HCT116 (cell line): Measurements from ENCODE around the gene UCN2. TPM values are rescaled to one million over a fixed set of nuclear protein-coding genes. Genes with fewer than 3 reads are reported as not detected.
"Not testable (repeated sequence)": the region's sequence is repeated elsewhere in the genome, so short reads cannot be mapped to it uniquely, and the experiment has no call there.

ENCODE experiments used
- ATAC-seq: fragments of 200-7000 bp; cut with Tn5 transposase; 2 replicates; pipeline ENCODE4 v1.9.1; 2020; ENCODE audit warnings: mild to moderate bottlenecking, moderate library complexity
- BruUV-seq: library from RNA; stranded (reverse); fragments of 400-500 nt; replicated peaks from 2 replicates; lab custom pipeline; 2021; lab: Mats Ljungman, UMichigan
- CTCF ChIA-PET: fragments of 300-600 bp; sonication (Branson Sonifier 250); formaldehyde crosslinking; loops from one replicate; lab custom pipeline; 2021; ENCODE audit warnings: antibody characterized with exemption; lab: Charles Lee
- POLR2A ChIA-PET: fragments of 300-600, 350-600 bp; sonication (Branson Sonifier 250); formaldehyde crosslinking; loops from one replicate; lab custom pipeline; 2021; ENCODE audit warnings: antibody characterized with exemption; lab: Charles Lee
- RAD21 ChIA-PET, 2 experiments: fragments of 300-600 bp; sonication (Branson Sonifier 250); formaldehyde crosslinking; loops; one replicate each; lab custom pipeline; 2023; ENCODE audit warnings: low total read pairs in 2 of 2; ENCODE audit not compliant: uncharacterized antibody in 2 of 2, unreplicated experiment in 2 of 2, low non-redundant PET in 1 of 2; lab: Charles Lee
- DNase-seq: peaks from one replicate; pipeline ENCODE4 v3.0.0-alpha.2; 2010; ENCODE audit warnings: low read depth, low spot score
- H2AFZ ChIP-seq: fragments of 200-600 bp; shearing (Covaris generic), sonication (generic); 2 replicates; pipeline ENCODE4 v1.6.1; 2017; ENCODE audit warnings: low read depth, mixed run types, mixed read lengths, antibody characterized with exemption, low read length; ENCODE audit not compliant: poor library complexity, severe bottlenecking
- H3K27ac ChIP-seq: 2 replicates; pipeline ENCODE4 v1.5.1; 2012; ENCODE audit warnings: low read depth, low read length
- H3K27me3 ChIP-seq: fragments of 200-600 bp; sonication (generic); 2 replicates; pipeline ENCODE4 v1.6.1; 2016; ENCODE audit warnings: mixed run types, low read length, mixed read lengths; ENCODE audit not compliant: insufficient read depth
- H3K36me3 ChIP-seq, 2 experiments: fragments of 200-500 bp in 1 of 2; fragments of 200-600 bp in 1 of 2; sonication (Bioruptor generic) in 1 of 2; sonication (generic) in 1 of 2; 2 replicates each; pipeline versions ENCODE4 v1.5.1 to v1.6.1; 2014 to 2016; ENCODE audit warnings: low read length in 2 of 2, inconsistent platforms in 1 of 2, mixed read lengths in 1 of 2, mixed run types in 1 of 2; ENCODE audit not compliant: insufficient read depth in 2 of 2, control insufficient read depth in 1 of 2
- H3K4me1 ChIP-seq, 2 experiments: fragments of 200-600 bp in 1 of 2; sonication (generic) in 1 of 2; 2 replicates each; pipeline versions ENCODE4 v1.5.1 to v1.6.1; 2012 to 2017; ENCODE audit warnings: low read length in 2 of 2, inconsistent platforms in 1 of 2, mild to moderate bottlenecking in 1 of 2, mixed read lengths in 1 of 2, mixed run types in 1 of 2, moderate library complexity in 1 of 2; ENCODE audit not compliant: insufficient read depth in 2 of 2, control insufficient read depth in 1 of 2
- H3K4me2 ChIP-seq: fragments of 200-600 bp; sonication (generic); 2 replicates; pipeline ENCODE4 v1.6.1; 2017; ENCODE audit warnings: mixed run types, low read length, mixed read lengths
- H3K4me3 ChIP-seq, 2 experiments: fragments of 200-600 bp in 1 of 2; sonication (generic) in 1 of 2; replicated peaks in 1 of 2; 2 replicates each; pipeline ENCODE4 v1.5.1; 2011 to 2016; ENCODE audit warnings: low read length in 2 of 2, control low read depth in 1 of 2, low read depth in 1 of 2, mild to moderate bottlenecking in 1 of 2, mixed read lengths in 1 of 2, mixed run types in 1 of 2
- H3K79me2 ChIP-seq: fragments of 200-600 bp; sonication (generic); 2 replicates; pipeline ENCODE4 v1.6.1; 2017; ENCODE audit warnings: mild to moderate bottlenecking, mixed run types, low read length, moderate library complexity, mixed read lengths; ENCODE audit not compliant: insufficient read depth
- H3K9ac ChIP-seq: fragments of 200-600 bp; sonication (generic); 2 replicates; pipeline ENCODE4 v1.6.1; 2016; ENCODE audit warnings: low read length, mixed read lengths
- H3K9me2 ChIP-seq: fragments of 200-600 bp; sonication (generic), shearing (Covaris generic); 2 replicates; pipeline ENCODE4 v1.6.1; 2017; ENCODE audit warnings: mixed run types, mild to moderate bottlenecking, moderate library complexity; ENCODE audit not compliant: insufficient read depth
- H3K9me3 ChIP-seq, 2 experiments: fragments of 200-500 bp in 1 of 2; fragments of 200-600 bp in 1 of 2; sonication (Bioruptor generic) in 1 of 2; sonication (generic) in 1 of 2; 2 replicates each; pipeline ENCODE4 v1.6.1; 2014 to 2017; ENCODE audit warnings: low read length in 2 of 2, mixed read lengths in 2 of 2, inconsistent platforms in 1 of 2, low read depth in 1 of 2, mild to moderate bottlenecking in 1 of 2, mixed run types in 1 of 2, moderate library complexity in 1 of 2; ENCODE audit not compliant: control insufficient read depth in 1 of 2, insufficient read depth in 1 of 2
- H4K20me1 ChIP-seq: fragments of 200-600 bp; sonication (generic), shearing (Covaris generic); 2 replicates; pipeline ENCODE4 v1.6.1; 2017; ENCODE audit warnings: mixed run types, mild to moderate bottlenecking, moderate library complexity; ENCODE audit not compliant: insufficient read depth
- CEBPB ChIP-seq: IDR thresholded peaks from 2 replicates; pipeline ENCODE4 v1.6.1; 2012; ENCODE audit warnings: low read depth
- ELF1 ChIP-seq: IDR thresholded peaks from 2 replicates; pipeline ENCODE4 v1.6.1; 2012; ENCODE audit warnings: low read depth, borderline replicate concordance
- EZH2phosphoT487 ChIP-seq: fragments of 200-600 bp; IDR thresholded peaks from 2 replicates; pipeline ENCODE4 v1.6.1; 2018; ENCODE audit warnings: antibody characterized with exemption, borderline replicate concordance
- FOSL1 ChIP-seq: IDR thresholded peaks from 2 replicates; pipeline ENCODE4 v1.6.1; 2012; ENCODE audit warnings: low read depth
- POLR2A ChIP-seq: IDR thresholded peaks from 2 replicates; pipeline ENCODE4 v1.7.0; 2011; ENCODE audit warnings: borderline replicate concordance; ENCODE audit not compliant: insufficient read depth, insufficient read length; ENCODE audit errors: extremely low read depth
- SIN3A ChIP-seq: IDR thresholded peaks from 2 replicates; pipeline ENCODE4 v1.6.1; 2012; ENCODE audit warnings: low read depth
- SRF ChIP-seq: IDR thresholded peaks from 2 replicates; pipeline ENCODE4 v1.6.1; 2012; ENCODE audit warnings: low read depth
- TCF7L2 ChIP-seq: IDR thresholded peaks from 2 replicates; pipeline ENCODE4 v1.7.0; 2011; ENCODE audit warnings: borderline replicate concordance, inconsistent platforms; ENCODE audit not compliant: insufficient read depth, insufficient read length; ENCODE audit errors: extremely low read depth
- YY1 ChIP-seq: IDR thresholded peaks from 2 replicates; pipeline ENCODE4 v1.6.1; 2011; ENCODE audit warnings: low read length, low read depth, moderate library complexity, mild to moderate bottlenecking; ENCODE audit not compliant: insufficient replicate concordance; ENCODE audit errors: extremely low read depth
- ZNF274 ChIP-seq: fragments of 200-500 bp; sonication (Bioruptor generic); IDR thresholded peaks from 2 replicates; pipeline ENCODE4 v1.6.1; 2014; ENCODE audit warnings: mild to moderate bottlenecking, low read depth, low read length, inconsistent platforms
- intact Hi-C: fragments of 100-400 bp; cut with micrococcal nuclease; formaldehyde crosslinking; loops from 2 replicates; pipeline ENCODE4 v1.10.0; 2022
- total RNA-seq: library from RNA; stranded (reverse); gene quantifications from one replicate; pipeline ENCODE4 v1.2.1, GENCODE V29; 2021; ENCODE audit not compliant: unreplicated experiment
- TF ChIP-seq, protein P1 (sequence below), 3 experiments: fragments of 200-600 bp in 1 of 3; sonication (generic) in 1 of 3; IDR thresholded peaks in 2 of 3; conservative IDR thresholded peaks in 1 of 3; 2 replicates each; pipeline ENCODE4 v1.5.1; 2012 to 2017; ENCODE audit warnings: low read depth in 2 of 3, low read length in 2 of 3, antibody characterized with exemption in 1 of 3, borderline replicate concordance in 1 of 3, control low read depth in 1 of 3, mild to moderate bottlenecking in 1 of 3, mixed read lengths in 1 of 3, mixed run types in 1 of 3, moderate library complexity in 1 of 3; ENCODE audit not compliant: insufficient read depth in 1 of 3

UCN2 gene
- total RNA-seq, 1 experiment from 2014 or later = 1.5 TPM

DNA sequence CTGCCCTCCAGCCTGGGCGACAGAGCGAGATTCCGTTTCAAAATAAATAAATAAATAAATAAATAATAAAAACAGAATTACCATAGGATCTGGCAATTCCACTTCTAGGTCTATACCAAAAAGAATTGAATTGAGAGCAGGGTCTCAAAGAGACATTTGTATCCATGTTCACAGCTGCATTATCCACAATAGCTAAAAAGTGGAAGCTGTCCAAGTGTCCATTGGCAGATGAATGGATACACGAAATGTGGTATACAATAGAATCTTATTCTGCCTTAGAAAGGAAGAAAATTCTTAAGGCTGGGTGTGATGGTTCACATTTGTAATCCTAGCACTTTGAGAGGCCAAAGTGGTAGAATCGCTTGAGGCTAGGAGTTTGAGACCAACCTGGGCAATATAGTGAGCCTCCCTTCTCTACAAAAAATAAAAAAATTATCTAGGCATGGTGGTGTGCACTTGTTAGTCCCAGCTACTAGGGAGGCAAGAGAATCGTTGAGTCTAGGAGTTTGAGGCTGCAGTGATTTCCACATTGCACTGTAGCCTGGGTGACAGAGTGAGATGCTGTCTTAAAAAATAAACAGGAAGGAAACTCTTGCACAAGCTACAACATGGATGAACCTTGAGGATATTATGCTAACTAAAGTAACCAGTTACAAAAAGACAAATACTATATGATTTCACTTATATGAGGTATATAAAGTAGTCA is 31.2 kb downstream of the UCN2 start:
- intact Hi-C loops = no loop called here
- Histone ChIP-seq H3K79me2 (no peaks in the 10 kb centered on the region), H3K4me2 (no peak overlapping the region), H3K36me3 (peaks cover 11 to 21% of the 10 kb centered on the region in 2 experiments; a peak in 3 of 4 replicates), H3K4me3 (no peak overlapping the region), H3K9me2 (no peaks in the 10 kb centered on the region), H4K20me1 (no peaks in the 10 kb centered on the region), H3K9me3 (no peaks in the 10 kb centered on the region), H3K27ac (no peak overlapping the region), H3K9ac (no peak overlapping the region), H3K4me1 (no peaks in the 10 kb centered on the region), H3K27me3 (no peaks in the 10 kb centered on the region), H2AFZ (no peak overlapping the region)
- no peak for TF ChIP-seq CEBPB
- no peak for TF ChIP-seq TCF7L2
- no peak for TF ChIP-seq FOSL1
- TF ChIP-seq, protein P1, sequence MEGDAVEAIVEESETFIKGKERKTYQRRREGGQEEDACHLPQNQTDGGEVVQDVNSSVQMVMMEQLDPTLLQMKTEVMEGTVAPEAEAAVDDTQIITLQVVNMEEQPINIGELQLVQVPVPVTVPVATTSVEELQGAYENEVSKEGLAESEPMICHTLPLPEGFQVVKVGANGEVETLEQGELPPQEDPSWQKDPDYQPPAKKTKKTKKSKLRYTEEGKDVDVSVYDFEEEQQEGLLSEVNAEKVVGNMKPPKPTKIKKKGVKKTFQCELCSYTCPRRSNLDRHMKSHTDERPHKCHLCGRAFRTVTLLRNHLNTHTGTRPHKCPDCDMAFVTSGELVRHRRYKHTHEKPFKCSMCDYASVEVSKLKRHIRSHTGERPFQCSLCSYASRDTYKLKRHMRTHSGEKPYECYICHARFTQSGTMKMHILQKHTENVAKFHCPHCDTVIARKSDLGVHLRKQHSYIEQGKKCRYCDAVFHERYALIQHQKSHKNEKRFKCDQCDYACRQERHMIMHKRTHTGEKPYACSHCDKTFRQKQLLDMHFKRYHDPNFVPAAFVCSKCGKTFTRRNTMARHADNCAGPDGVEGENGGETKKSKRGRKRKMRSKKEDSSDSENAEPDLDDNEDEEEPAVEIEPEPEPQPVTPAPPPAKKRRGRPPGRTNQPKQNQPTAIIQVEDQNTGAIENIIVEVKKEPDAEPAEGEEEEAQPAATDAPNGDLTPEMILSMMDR (IDR thresholded peaks at IDR 0.05 in 2 of 3, conservative IDR thresholded peaks at IDR 0.05 in 1 of 3; ENCODE audit: borderline replicate concordance in 1 of 3, insufficient read depth in 1 of 3, low read depth in 2 of 3, low read length in 2 of 3) = no peak
- TF ChIP-seq SRF = no peak
- no peak for TF ChIP-seq POLR2A
- no peak for TF ChIP-seq EZH2phosphoT487
- no peak for TF ChIP-seq ZNF274
- no peak for TF ChIP-seq SIN3A
- TF ChIP-seq ELF1 = no peak
- no peak for TF ChIP-seq YY1
- BruUV-seq = no TSS peak
- ChIA-PET POLR2A (no interaction called here), RAD21 (no interaction called here), CTCF (no interaction called here)
- DNase-seq (no peak), ATAC-seq (no peak)

DNA sequence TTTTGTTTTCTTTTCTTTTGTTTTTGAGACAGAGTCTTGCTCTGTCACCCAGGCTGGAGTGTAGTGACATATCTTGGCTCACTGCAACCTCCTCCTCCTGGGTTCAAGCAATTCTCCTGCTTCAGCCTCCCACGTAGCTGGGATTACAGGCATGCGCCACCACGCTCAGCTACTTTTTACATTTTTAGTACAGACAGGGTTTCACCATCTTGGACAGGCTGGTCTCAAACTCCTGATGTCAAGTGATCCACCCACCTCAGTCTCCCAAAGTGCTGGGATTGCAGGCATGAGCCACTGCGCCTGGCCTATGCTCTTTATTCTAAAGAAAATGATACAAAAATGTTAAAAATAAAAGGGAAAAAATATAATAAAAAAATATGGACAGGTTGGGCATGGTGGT is 32.9 kb downstream of the UCN2 start:
- H3K4me3 ChIP-seq, H3K4me2 ChIP-seq, H3K9ac ChIP-seq, POLR2A ChIA-PET, H3K9me2 ChIP-seq, H3K9me3 ChIP-seq, H3K27me3 ChIP-seq, BruUV-seq, ATAC-seq, H2AFZ ChIP-seq, H4K20me1 ChIP-seq, RAD21 ChIA-PET, H3K4me1 ChIP-seq, H3K79me2 ChIP-seq, intact Hi-C loops, H3K27ac ChIP-seq, DNase-seq: not testable (repeated sequence)
- CTCF ChIA-PET = interaction anchor here (1.0 to 1.7 kb wide), 2 partner anchors 18 to 45 kb away, joined by 3 to 5 read pairs; no protein-coding TSS in a partner anchor
- H3K36me3 ChIP-seq = peaks cover 11 to 24% of the 10 kb centered on the region in 2 experiments; a peak in 3 of 4 replicates
